CD14-positive monocyte (primary cell): ENCODE results near the gene RNFT1. TPM values are rescaled to one million over a fixed set of nuclear protein-coding genes. Genes with fewer than 3 reads are reported as not detected.
"Not testable (repeated sequence)": the region's sequence is repeated elsewhere in the genome, so short reads cannot be mapped to it uniquely, and the experiment has no call there.

Experiments
- DNase-seq, 3 donors: peaks; one replicate each; pipeline ENCODE4 v3.0.0-alpha.2; 2011 to 2022
- H2AFZ ChIP-seq: 2 replicates; pipeline ENCODE4 v1.6.0; 2012; ENCODE audit warnings: mild to moderate bottlenecking, low read depth, low read length, inconsistent platforms; ENCODE audit not compliant: insufficient read depth, poor library complexity, severe bottlenecking
- H3K27ac ChIP-seq, 2 donors: 1 replicate in 1 of 2; 2 replicates in 1 of 2; pipeline ENCODE4 v1.5.1; 2012 to 2013; ENCODE audit warnings: low read length in 2 of 2, control low read depth in 1 of 2, inconsistent platforms in 1 of 2, low read depth in 1 of 2, mild to moderate bottlenecking in 1 of 2
- H3K27me3 ChIP-seq, 2 donors: one replicate each; pipeline versions ENCODE4 v1.6.0 to v1.6.1; 2011 to 2013; ENCODE audit warnings: low read length in 2 of 2; ENCODE audit not compliant: control insufficient read depth in 2 of 2, insufficient read depth in 2 of 2
- H3K36me3 ChIP-seq, 2 donors: replicated peaks in 1 of 2; 1 replicate in 1 of 2; 2 replicates in 1 of 2; pipeline versions ENCODE4 v1.5.1 to v1.6.1; 2012 to 2013; ENCODE audit warnings: low read length in 2 of 2, control low read depth in 1 of 2, inconsistent platforms in 1 of 2, mild to moderate bottlenecking in 1 of 2; ENCODE audit not compliant: insufficient read depth in 2 of 2, control insufficient read depth in 1 of 2
- H3K4me1 ChIP-seq, 2 donors: 1 replicate in 1 of 2; 2 replicates in 1 of 2; pipeline versions ENCODE4 v1.5.1 to v1.6.1; 2012 to 2013; ENCODE audit warnings: low read length in 2 of 2, control low read depth in 1 of 2, inconsistent platforms in 1 of 2, mild to moderate bottlenecking in 1 of 2, moderate library complexity in 1 of 2; ENCODE audit not compliant: insufficient read depth in 2 of 2, control insufficient read depth in 1 of 2
- H3K4me2 ChIP-seq: replicated peaks from 2 replicates; pipeline ENCODE3; 2012; ENCODE audit warnings: low read length, moderate library complexity, mild to moderate bottlenecking; ENCODE audit not compliant: poor library complexity, severe bottlenecking; ENCODE audit errors: extremely low read depth
- H3K4me3 ChIP-seq, 3 experiments: fragments of 200-600 bp in 1 of 3; sonication (generic) in 1 of 3; replicated peaks in 1 of 3; 1 replicate in 2 of 3; 2 replicates in 1 of 3; pipeline ENCODE4 v1.5.1; 2011 to 2013; ENCODE audit warnings: low read length in 3 of 3, mild to moderate bottlenecking in 3 of 3, control low read depth in 2 of 3, low read depth in 2 of 3, inconsistent platforms in 1 of 3, moderate library complexity in 1 of 3
- H3K79me2 ChIP-seq: 2 replicates; pipeline ENCODE4 v1.6.0; 2012; ENCODE audit warnings: mild to moderate bottlenecking, control low read depth, inconsistent platforms, low read length, moderate library complexity; ENCODE audit not compliant: insufficient read depth
- H3K9ac ChIP-seq: 2 replicates; pipeline ENCODE4 v1.6.0; 2017; ENCODE audit warnings: low read length, mild to moderate bottlenecking; ENCODE audit not compliant: insufficient read depth, poor library complexity, severe bottlenecking
- H3K9me3 ChIP-seq, 2 donors: replicated peaks in 1 of 2; 1 replicate in 1 of 2; 2 replicates in 1 of 2; pipeline versions ENCODE4 v1.5.1 to v1.6.1; 2012 to 2013; ENCODE audit warnings: low read length in 2 of 2, control low read depth in 1 of 2; ENCODE audit not compliant: control insufficient read depth in 1 of 2, insufficient read depth in 1 of 2
- H4K20me1 ChIP-seq: 2 replicates; pipeline ENCODE4 v1.6.0; 2012; ENCODE audit warnings: mild to moderate bottlenecking, low read length, control low read depth, moderate library complexity; ENCODE audit not compliant: insufficient read depth
- H3K27ac Mint-ChIP-seq, 7 donors: one replicate each; pipeline ENCODE4 v1.8.0; 2020; ENCODE audit warnings: mild to moderate bottlenecking in 7 of 7, mixed read lengths in 7 of 7, moderate library complexity in 6 of 7, inconsistent platforms in 2 of 7
- H3K27me3 Mint-ChIP-seq, 3 donors: one replicate each; pipeline ENCODE4 v1.8.0; 2021 to 2022; ENCODE audit warnings: low read depth in 3 of 3, mild to moderate bottlenecking in 3 of 3, mixed read lengths in 3 of 3, moderate library complexity in 3 of 3, inconsistent platforms in 1 of 3
- H3K36me3 Mint-ChIP-seq, 2 donors: one replicate each; pipeline ENCODE4 v1.8.0; 2020; ENCODE audit warnings: mixed read lengths in 2 of 2, inconsistent platforms in 1 of 2, mild to moderate bottlenecking in 1 of 2
- H3K4me1 Mint-ChIP-seq: one replicate; pipeline ENCODE4 v1.8.0; 2020; ENCODE audit warnings: mild to moderate bottlenecking, mixed read lengths
- H3K4me3 Mint-ChIP-seq, 2 donors: one replicate each; pipeline ENCODE4 v1.8.0; 2020; ENCODE audit warnings: mild to moderate bottlenecking in 2 of 2, mixed read lengths in 2 of 2, moderate library complexity in 1 of 2
- H3K9me3 Mint-ChIP-seq, 7 donors: one replicate each; pipeline ENCODE4 v1.8.0; 2020 to 2022; ENCODE audit warnings: mixed read lengths in 7 of 7, mild to moderate bottlenecking in 6 of 7, moderate library complexity in 6 of 7, inconsistent platforms in 2 of 7
- WGBS: methylation state at CpG from one replicate; pipeline ENCODE4 v1.1.5; 2013; ENCODE audit warnings: missing lambda C conversion rate; ENCODE audit not compliant: insufficient coverage; 5-methylcytosine and 5-hydroxymethylcytosine counted together
- intact Hi-C, 2 donors: fragments of 100-400 bp; cut with micrococcal nuclease; formaldehyde crosslinking; loops; one replicate each; pipeline versions ENCODE4 v1.15.0 to v1.15.1; 2023
- polyA plus RNA-seq, 3 donors: library from polyadenylated mRNA; depleted of rRNA in 1 of 3; unstranded in 2 of 3; stranded (reverse) in 1 of 3; fragments of 300-500 nt in 2 of 3; fragments of >200 nt in 1 of 3; fragmentation: Illumina TruSeq in 2 of 3; gene quantifications; 1 replicate in 2 of 3; 2 replicates in 1 of 3; pipeline ENCODE4 v1.2.3, GENCODE V29; 2012 to 2021
- TF ChIP-seq, protein P1 (sequence below): fragments of 200-600 bp; IDR thresholded peaks from one replicate; pipeline ENCODE4 v1.8.0; 2022; ENCODE audit warnings: antibody characterized with exemption, mild to moderate bottlenecking

Gene RNFT1
- polyA plus RNA-seq, 3 donors, result 55.2 to 60.8 (median 59.7) TPM

- Histone ChIP-seq H3K79me2 (peaks cover 38% of the 10 kb centered on the region), H3K4me1 (peaks cover 18 to 21% of the 10 kb centered on the region in 2 donors), H4K20me1 (peaks cover 18% of the 10 kb centered on the region), H3K27ac (peak overlapping the region; percentile 95 to 96), H3K27me3 (no peaks in the 10 kb centered on the region), H2AFZ (peak overlapping the region; percentile 72), H3K36me3 (peaks cover 9 to 19% of the 10 kb centered on the region in 2 donors), H3K9me3 (no peaks in the 10 kb centered on the region), H3K4me3 (peak overlapping the region; percentile 62 to 92 (median 78)), H3K4me2 (peak overlapping the region; percentile 80), H3K9ac (peak overlapping the region; percentile 91)
- no peaks in the 10 kb centered on the region for H3K9me3 Mint-ChIP-seq
- DNase-seq, result peak in 2 of 3 donors; percentile 66 to 72
- H3K27me3 Mint-ChIP-seq, result peaks cover 0 to 3% (median 0%) of the 10 kb centered on the region in 3 donors
- TF ChIP-seq, protein P1, sequence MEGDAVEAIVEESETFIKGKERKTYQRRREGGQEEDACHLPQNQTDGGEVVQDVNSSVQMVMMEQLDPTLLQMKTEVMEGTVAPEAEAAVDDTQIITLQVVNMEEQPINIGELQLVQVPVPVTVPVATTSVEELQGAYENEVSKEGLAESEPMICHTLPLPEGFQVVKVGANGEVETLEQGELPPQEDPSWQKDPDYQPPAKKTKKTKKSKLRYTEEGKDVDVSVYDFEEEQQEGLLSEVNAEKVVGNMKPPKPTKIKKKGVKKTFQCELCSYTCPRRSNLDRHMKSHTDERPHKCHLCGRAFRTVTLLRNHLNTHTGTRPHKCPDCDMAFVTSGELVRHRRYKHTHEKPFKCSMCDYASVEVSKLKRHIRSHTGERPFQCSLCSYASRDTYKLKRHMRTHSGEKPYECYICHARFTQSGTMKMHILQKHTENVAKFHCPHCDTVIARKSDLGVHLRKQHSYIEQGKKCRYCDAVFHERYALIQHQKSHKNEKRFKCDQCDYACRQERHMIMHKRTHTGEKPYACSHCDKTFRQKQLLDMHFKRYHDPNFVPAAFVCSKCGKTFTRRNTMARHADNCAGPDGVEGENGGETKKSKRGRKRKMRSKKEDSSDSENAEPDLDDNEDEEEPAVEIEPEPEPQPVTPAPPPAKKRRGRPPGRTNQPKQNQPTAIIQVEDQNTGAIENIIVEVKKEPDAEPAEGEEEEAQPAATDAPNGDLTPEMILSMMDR, result no peak
- intact Hi-C loops, result no loop called here
- H3K4me3 Mint-ChIP-seq, result peak overlapping the region; percentile 92 to 98
- peaks cover 17 to 32% of the 10 kb centered on the region in 2 donors for H3K36me3 Mint-ChIP-seq
- H3K4me1 Mint-ChIP-seq, result peaks cover 28% of the 10 kb centered on the region
- peak overlapping the region; percentile 93 to 99 (median 96) for H3K27ac Mint-ChIP-seq
- 0% methylated on average over 9 of the region's 21 CpGs for WGBS
These were observed 630 bp downstream of the RNFT1 start for GRCh38 chr17:59963738-59964481.

DNA sequence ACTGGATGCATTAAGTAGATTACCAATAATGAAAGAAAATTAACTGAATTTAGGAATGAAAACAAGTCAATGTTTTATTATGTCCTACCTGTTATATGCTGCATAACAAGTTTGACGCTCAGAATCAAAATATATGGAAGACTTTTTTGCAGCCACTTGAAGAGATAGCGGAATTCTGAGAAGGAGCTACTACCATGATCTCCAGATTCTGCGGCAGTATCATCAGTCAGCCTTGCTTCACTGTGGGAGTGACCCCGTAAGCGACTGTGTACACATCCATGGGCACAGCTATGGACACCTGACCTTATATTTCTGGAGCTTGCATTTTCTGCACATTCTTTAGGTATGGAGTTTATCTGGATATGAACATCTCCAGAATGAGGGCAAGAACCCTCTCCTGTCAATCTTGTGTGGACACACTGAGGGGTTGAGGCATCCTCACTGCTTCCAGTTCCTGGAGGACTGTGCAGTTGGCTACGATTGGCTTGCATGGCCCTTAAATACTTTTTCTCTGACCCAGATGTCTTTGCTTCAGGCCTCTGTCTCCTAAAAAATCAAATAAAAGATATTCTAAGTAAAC is 1.7 kb downstream of the RNFT1 start:
- no peak overlapping the region for H3K9ac ChIP-seq
- H3K79me2 ChIP-seq, result peaks cover 38% of the 10 kb centered on the region
- Mint-ChIP-seq H3K9me3 (no peaks in the 10 kb centered on the region), H3K4me3 (no peak overlapping the region), H3K4me1 (peaks cover 30% of the 10 kb centered on the region), H3K27me3 (peaks cover 0 to 3% (median 0%) of the 10 kb centered on the region in 3 donors), H3K27ac (peak overlapping the region in 2 of 7 donors; percentile 54 to 93), H3K36me3 (peaks cover 26 to 42% of the 10 kb centered on the region in 2 donors)
- no peaks in the 10 kb centered on the region for H3K9me3 ChIP-seq
- no peak for DNase-seq
- peak overlapping the region; percentile 80 for H3K4me2 ChIP-seq
- WGBS, result 100% methylated on average over 4 of the region's 6 CpGs
- TF ChIP-seq, protein P1, result no peak
- peaks cover 18 to 21% of the 10 kb centered on the region in 2 donors for H3K4me1 ChIP-seq
- H3K4me3 ChIP-seq, result peak overlapping the region in 1 of 3 experiments; percentile 92
- peaks cover 20 to 30% of the 10 kb centered on the region in 2 donors for H3K36me3 ChIP-seq
- intact Hi-C loops, result no loop called here
- no peak overlapping the region for H3K27ac ChIP-seq
- H4K20me1 ChIP-seq, result peaks cover 28% of the 10 kb centered on the region
- no peak overlapping the region for H2AFZ ChIP-seq
- no peaks in the 10 kb centered on the region for H3K27me3 ChIP-seq

GRCh38 chr17:59959574-59959973 is 5.0 kb downstream of the RNFT1 start:
- H3K4me1 ChIP-seq, result peaks cover 13 to 16% of the 10 kb centered on the region in 2 donors
- Mint-ChIP-seq H3K36me3 (peaks cover 54 to 75% of the 10 kb centered on the region in 2 donors), H3K4me1 (peaks cover 25% of the 10 kb centered on the region)
- H3K27ac ChIP-seq, H3K27me3 Mint-ChIP-seq, H3K4me2 ChIP-seq, H3K9me3 ChIP-seq, H3K9me3 Mint-ChIP-seq, H3K27me3 ChIP-seq, intact Hi-C loops, H3K27ac Mint-ChIP-seq, H3K4me3 ChIP-seq, H3K4me3 Mint-ChIP-seq, H3K9ac ChIP-seq, DNase-seq, H2AFZ ChIP-seq: not testable (repeated sequence)
- H4K20me1 ChIP-seq, result peaks cover 28% of the 10 kb centered on the region
- peaks cover 51 to 63% of the 10 kb centered on the region in 2 donors for H3K36me3 ChIP-seq
- WGBS, result 100% methylated on average over 5 of the region's 8 CpGs
- H3K79me2 ChIP-seq, result peaks cover 38% of the 10 kb centered on the region
